Measurements from ENCODE around the gene MAP3K14.

MAP3K14 gene

GRCh38 chr17:45318561-45319230 is 1.9 kb upstream of the MAP3K14 start:
- DNase-seq (ENCODE audit: low read depth): no peak
- H3K4me3 ChIP-seq (ENCODE audit: low read depth, low read length): no peak overlapping the region

DNA sequence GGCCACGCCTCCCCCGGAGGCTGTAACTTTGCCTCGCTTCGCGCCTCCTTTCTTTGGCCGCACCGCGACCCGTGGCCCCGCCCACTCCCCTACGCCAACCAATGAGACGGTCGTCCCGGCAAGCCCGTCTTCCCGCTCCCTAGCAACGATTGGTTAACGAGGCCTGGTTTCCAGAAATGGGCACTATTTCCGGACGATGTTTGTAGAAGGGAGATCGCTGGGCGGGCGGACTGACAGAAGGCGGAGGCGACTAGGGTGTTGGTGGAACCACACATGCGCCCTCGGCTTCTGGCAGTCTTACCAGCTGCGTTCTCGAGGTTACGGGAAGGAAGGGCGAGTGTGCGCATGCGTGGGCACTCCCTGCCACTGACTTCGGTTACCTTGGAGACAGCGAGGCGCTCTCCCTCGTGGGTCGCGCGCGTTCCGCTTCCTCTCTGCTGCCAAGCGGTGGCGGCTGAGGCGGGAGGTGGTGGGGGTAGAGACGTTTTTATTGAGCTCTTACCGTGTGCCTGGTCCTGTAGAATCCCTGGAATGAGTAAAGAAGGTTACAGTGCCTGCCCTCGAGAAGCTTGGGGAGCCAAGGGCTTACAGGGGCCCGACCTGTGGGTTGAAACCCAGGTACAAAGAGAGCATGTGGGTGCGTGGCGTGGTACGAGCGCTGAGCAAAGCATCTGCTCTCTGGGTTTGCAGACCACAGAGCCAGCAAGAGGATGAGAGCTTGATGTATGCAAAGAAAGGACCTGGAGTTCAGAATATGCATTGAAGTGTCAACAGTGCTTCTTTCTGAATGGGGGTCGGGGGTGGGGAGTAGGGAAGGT is 500 bp upstream of the MAP3K14 start:
- peak overlapping the region; percentile 46 for H3K4me3 ChIP-seq (ENCODE audit: low read depth, low read length)
- DNase-seq (ENCODE audit: low read depth): peak; percentile 100

DNA sequence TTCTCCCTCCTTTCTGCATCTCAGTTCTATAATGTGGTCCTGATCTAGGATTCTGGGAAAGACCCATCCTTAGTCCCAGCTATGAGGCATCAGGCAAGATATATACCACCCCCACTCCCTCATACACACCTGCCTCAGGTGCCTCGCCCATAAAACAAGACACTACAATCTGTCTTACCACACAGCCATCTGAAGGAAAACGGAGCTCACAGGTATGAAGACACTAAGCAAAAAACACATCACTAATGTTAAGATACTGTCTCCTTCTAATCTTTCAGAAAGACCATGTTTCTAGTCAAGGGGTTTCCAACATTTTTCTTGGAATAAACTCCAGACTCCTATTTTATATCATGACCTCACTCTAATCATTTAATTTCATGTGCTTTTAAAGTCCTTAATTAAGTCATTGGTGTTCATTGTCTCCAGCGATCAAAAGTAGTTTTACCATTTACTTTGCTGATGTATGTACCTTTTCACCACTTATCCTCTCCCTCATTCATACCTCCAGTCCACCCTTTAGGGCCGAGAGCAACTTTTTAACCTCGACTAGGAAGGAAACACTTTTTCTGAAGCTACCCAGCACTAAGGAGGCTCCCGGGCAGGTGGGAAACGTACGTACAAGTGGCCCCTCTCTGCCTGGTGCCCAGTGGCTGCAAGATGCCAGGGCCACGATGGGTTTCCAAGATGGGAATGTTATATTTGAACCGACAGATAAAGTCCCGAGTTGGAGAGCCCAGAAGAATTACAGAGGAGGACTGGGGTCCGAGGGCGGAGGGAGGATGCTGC is 979 bp downstream of the MAP3K14 start:
- DNase-seq (ENCODE audit: low read depth): no peak
- peak overlapping the region; percentile 93 for H3K4me3 ChIP-seq (ENCODE audit: low read depth, low read length)

- peak overlapping the region; percentile 93 for H3K4me3 ChIP-seq (ENCODE audit: low read depth, low read length)
- DNase-seq (ENCODE audit: low read depth): no peak
These were observed 1.8 kb downstream of the MAP3K14 start for GRCh38 chr17:45314741-45315647.

DNA sequence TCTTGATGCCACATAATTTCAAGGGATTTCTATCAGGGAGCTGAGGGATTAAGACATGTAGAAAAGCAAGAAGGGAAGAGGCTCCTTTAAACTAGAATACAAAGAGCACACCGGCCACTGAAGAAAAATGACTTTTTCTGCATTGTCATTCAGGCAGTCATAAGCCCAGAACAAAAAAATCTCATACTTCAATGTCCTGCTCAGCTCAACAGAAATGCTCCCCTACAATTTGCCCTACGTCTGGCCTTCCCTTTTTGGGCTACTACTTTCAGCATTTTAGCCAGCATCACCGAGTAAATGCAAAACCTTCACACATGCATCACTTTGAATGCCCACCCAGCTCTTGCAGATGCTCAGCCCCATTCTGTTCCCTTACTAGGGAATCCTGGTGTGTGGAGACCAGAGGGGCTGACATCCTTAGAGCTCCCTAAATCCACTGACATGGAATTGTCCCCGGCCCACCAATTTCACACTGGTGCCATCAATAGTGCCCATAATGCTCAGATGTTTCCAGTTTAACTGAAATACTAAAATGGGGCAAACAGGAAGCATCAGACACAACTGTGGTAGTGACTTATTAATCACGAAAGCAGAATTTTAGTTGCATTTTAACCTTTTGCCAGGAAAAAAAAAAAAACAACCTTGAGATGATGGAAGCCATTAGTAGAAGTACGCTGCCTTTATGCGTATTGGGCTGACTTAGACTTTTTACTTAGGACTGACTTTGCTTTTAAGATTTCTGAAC is 2.7 kb downstream of the MAP3K14 start:
- DNase-seq (ENCODE audit: low read depth): no peak
- H3K4me3 ChIP-seq (ENCODE audit: low read depth, low read length): peak overlapping the region; percentile 93

DNA sequence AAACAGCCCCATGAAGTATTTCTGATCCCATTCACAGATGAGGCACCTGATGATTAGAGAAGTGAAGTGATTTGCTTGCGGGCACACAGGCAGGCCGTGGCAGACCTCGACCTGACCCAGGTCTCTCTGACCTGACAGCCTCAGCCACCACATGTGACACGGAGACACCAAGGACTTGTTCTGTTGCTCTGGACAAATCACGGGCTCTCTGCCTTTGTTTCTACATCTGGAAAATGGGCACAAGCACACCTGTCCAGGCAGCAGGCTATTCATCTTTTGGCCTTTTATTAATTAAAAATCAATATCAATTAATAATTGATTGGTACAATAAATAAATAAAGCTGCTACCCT is 3.4 kb downstream of the MAP3K14 start:
- no peak overlapping the region for H3K4me3 ChIP-seq (ENCODE audit: low read depth, low read length)
- no peak for DNase-seq (ENCODE audit: low read depth)

DNA sequence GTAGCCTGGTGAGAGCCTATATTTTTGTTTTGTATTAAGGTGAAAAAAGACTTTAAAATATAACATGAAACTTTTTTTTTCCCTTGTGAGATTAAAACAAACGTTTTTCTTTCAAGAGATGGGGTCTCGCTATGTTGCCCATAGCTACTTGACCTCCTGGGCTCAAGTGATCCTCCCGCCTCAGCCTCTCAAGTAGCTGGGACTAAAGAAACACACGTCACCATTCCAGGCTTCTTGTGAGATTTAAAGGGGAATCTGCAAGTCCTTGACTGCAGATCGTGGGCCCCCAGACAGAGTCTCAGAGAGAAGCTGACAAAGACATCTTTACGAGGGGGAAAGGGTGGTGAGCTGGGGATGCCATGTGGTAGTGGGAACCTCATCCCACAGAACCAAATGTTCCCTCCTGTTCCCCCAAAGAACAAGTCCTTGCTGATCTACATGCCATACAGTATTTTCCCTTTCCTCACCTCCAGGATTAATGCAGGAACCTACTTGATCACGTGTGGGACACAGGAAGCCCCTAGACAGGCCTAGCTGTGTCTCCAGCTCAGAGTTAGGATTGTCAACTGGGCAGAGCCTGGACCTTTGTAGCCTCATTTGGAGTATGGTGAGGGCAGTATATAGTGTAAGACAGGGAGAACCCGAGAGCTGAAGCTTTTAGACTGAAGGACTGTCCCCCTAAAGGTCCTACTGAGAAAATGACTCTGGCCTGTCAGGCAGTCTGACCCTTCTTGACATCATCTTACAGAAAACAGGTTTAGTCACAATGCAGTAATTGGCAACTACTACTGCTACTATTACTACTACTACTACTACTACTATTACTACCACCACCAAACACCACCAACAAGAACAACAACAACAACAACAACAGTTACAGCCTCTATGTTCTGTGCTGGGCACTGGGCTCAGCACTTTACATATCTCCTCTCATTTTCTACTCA is 4.1 kb downstream of the MAP3K14 start:
- no peak overlapping the region for H3K4me3 ChIP-seq (ENCODE audit: low read depth, low read length)
- DNase-seq (ENCODE audit: low read depth): no peak

- DNase-seq (ENCODE audit: low read depth): no peak
- H3K4me3 ChIP-seq (ENCODE audit: low read depth, low read length): no peak overlapping the region
These were observed 4.9 kb downstream of the MAP3K14 start for GRCh38 chr17:45311760-45312476.

DNA sequence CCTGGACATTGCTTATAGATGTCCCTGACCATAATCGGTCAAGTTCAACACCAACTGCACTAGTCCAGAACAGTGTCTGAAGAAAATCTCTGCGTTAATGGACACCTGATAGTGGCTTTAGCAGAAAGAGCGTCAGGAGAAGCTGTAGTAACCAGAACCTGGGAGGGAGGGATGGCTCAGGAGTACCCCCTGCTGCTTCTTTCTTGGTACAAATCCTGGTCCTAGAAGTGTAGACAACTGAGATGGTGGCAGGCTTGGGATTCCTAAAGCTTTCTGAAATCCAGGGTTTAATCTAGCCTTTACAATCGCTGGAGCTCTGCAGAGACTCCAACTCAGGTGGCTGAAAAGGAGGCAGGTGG is 5.4 kb downstream of the MAP3K14 start:
- no peak overlapping the region for H3K4me3 ChIP-seq (ENCODE audit: low read depth, low read length)
- DNase-seq (ENCODE audit: low read depth): no peak

DNA sequence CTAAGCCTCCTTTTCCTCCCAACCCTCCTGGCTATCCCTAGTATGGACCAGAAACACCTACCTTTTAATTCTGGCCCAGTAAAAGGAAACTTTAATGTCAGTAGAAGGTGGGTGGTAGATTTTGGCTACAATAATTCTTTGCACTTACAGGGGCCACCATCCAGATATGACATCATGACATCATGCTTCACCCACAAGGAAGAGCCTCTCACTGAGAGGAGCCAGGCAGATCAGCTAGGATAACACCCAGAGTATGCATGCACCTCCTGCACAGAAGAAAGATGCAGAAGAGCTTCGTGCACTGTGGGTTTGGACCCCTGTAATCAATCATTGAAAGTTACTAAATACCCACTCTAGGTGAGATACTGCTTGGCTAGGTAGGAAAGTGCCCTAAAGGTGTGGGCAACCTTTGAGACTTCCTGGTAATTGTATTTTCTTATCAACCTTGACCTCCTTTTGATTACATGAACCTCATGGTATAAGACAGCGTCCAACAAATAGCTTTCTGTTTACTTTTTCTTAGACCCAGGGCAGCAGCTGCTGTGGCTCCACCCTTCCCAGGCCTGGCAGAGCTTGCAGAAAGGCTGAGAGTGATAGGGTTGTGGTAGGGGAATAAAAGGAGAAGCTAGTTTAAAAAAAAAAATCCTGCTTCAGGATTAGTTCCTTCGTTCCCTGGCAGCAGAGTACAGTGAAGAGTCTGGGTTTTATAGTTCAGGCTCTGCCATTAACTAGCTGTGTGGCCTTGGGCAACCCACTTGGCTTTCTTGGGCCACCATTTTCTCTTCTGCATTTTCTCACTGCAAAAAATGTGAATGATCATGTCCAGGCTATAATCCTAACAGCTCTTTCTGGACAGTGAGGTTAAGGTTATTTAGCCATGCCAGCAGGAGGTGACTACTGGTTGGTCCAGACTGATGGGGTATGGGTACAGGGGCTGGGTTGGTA is 6.2 kb downstream of the MAP3K14 start:
- DNase-seq (ENCODE audit: low read depth): no peak
- no peak overlapping the region for H3K4me3 ChIP-seq (ENCODE audit: low read depth, low read length)

- no peak for DNase-seq (ENCODE audit: low read depth)
- no peak overlapping the region for H3K4me3 ChIP-seq (ENCODE audit: low read depth, low read length)
These were observed 7.4 kb downstream of the MAP3K14 start for GRCh38 chr17:45309400-45309799.

DNA sequence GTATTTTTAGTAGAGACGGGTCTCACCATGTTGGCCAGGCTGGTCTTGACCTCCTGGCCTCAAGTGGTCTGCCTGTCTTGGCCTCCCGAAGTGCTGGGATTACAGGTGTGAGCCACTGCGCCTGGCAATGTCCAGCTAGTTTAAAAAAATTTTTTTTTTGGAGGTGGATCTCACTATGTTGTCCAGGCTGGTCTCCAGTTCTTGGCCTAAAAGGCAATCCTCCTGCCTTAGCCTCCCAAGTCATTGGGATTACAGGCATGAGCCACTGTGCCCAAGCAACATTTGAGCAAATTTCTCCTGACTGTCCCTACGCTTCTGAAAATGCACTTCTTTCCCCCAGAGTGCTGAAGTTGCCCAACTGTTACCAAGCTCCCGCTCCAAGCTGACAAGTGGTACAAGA is 8.0 kb downstream of the MAP3K14 start:
- H3K4me3 ChIP-seq (ENCODE audit: low read depth, low read length): no peak overlapping the region
- no peak for DNase-seq (ENCODE audit: low read depth)

DNA sequence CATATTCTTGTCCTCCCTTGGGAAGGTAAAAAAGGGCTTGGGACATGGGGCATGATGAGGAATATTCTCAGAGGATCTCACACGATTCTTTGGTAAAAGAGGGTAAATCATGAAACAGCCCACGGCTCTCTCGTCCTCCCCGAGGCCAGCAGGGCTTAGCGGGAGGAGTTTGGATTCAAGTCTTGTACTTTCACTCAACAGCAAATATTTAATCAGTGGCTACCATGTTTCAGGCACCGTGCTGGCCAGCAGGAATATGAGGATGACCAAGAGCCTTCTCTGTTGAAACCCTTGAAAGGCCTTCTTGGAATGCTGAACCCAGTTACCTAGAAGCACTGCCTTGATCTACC is 8.8 kb downstream of the MAP3K14 start:
- no peak overlapping the region for H3K4me3 ChIP-seq (ENCODE audit: low read depth, low read length)

GRCh38 chr17:45307290-45308015 is 9.4 kb downstream of the MAP3K14 start:
- no peak overlapping the region for H3K4me3 ChIP-seq (ENCODE audit: low read depth, low read length)
- DNase-seq (ENCODE audit: low read depth): peak; percentile 69

More for the DNA sequence above, 8.8 kb downstream of the MAP3K14 start:
- DNase-seq (ENCODE audit: low read depth): no peak

DNA sequence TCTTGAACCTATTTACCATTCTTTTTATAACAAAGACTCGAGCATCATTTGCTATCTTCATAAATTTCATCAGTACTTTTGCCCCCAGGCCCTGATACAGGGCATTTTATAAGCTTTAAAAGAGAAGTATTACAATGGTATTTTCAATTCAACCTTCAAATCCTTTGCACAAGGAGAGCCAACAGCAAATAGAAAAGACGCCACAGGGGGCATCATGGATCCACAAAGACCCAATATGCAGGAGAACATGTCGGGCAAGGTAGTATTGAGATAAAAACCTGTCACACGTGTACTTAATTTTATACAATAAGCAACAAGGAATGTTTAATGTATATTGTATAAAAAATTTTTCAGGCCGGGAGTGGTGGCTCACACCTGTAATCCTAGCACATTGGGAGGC is 10.2 kb downstream of the MAP3K14 start:
- H3K4me3 ChIP-seq (ENCODE audit: low read depth, low read length): no peak overlapping the region
- no peak for DNase-seq (ENCODE audit: low read depth)

DNA sequence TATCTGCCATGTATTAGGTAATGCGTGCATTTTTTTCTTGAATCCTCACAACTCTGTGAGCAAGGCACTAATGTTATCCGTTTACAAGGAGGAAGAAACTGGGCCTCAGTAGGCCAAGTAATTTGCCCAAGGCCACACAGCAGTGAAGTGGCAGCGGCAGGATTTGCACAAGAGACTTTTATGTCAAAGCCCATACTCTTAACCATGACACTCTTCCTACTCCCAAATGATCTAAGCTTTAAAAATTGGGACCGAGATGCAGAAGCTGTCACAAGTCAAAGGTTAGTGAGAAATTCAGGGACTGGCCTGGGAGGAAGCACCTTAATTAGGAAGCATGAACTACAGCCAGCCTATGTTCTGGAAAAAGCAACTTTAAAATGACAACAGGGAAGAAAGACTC is 10.7 kb downstream of the MAP3K14 start:
- DNase-seq (ENCODE audit: low read depth): no peak
- H3K4me3 ChIP-seq (ENCODE audit: low read depth, low read length): no peak overlapping the region
